GM23248 (cell line): ENCODE results near the gene KRT27. TPM values are rescaled to one million over a fixed set of nuclear protein-coding genes. Genes with fewer than 3 reads are reported as not detected.

Source experiments
- DNase-seq: peaks from one replicate; pipeline ENCODE4 v3.0.0-alpha.2; 2015
- H2AFZ ChIP-seq: fragments of 200-600 bp; sonication (generic); 2 replicates; pipeline ENCODE4 v1.6.1; 2016; ENCODE audit warnings: antibody characterized with exemption
- H3F3A ChIP-seq: fragments of 200-600 bp; sonication (generic); 2 replicates; pipeline ENCODE4 v1.6.1; 2016; ENCODE audit warnings: mild to moderate bottlenecking, antibody characterized with exemption, mixed run types; ENCODE audit not compliant: insufficient read depth
- H3K27ac ChIP-seq: fragments of 200-600 bp; sonication (generic); 2 replicates; pipeline ENCODE4 v1.5.1; 2016; ENCODE audit warnings: mild to moderate bottlenecking
- H3K27me3 ChIP-seq: fragments of 200-600 bp; sonication (generic); replicated peaks from 2 replicates; pipeline ENCODE4 v1.6.1; 2016; ENCODE audit warnings: mild to moderate bottlenecking; ENCODE audit not compliant: insufficient read depth
- H3K36me3 ChIP-seq: fragments of 200-600 bp; sonication (generic); 2 replicates; pipeline ENCODE4 v1.6.1; 2016; ENCODE audit warnings: low read depth, mild to moderate bottlenecking
- H3K4me1 ChIP-seq: fragments of 200-600 bp; sonication (generic); 2 replicates; pipeline ENCODE4 v1.6.1; 2016; ENCODE audit warnings: mild to moderate bottlenecking; ENCODE audit not compliant: insufficient read depth
- H3K4me2 ChIP-seq: fragments of 200-600 bp; sonication (generic); one replicate; pipeline ENCODE4 v1.6.1; 2016; ENCODE audit warnings: mild to moderate bottlenecking; ENCODE audit not compliant: unreplicated experiment
- H3K4me3 ChIP-seq: fragments of 200-600 bp; sonication (generic); 2 replicates; pipeline ENCODE4 v1.5.1; 2016; ENCODE audit warnings: mild to moderate bottlenecking
- H3K79me2 ChIP-seq: fragments of 200-600 bp; sonication (generic); 2 replicates; pipeline ENCODE4 v1.6.1; 2016; ENCODE audit warnings: mild to moderate bottlenecking; ENCODE audit not compliant: insufficient read depth
- H3K9ac ChIP-seq: fragments of 200-600 bp; sonication (generic); 2 replicates; pipeline ENCODE4 v1.6.1; 2016; ENCODE audit warnings: mild to moderate bottlenecking
- H3K9me2 ChIP-seq: fragments of 200-600 bp; sonication (generic); 2 replicates; pipeline ENCODE4 v1.6.1; 2016; ENCODE audit warnings: mixed run types, mild to moderate bottlenecking, moderate library complexity; ENCODE audit not compliant: insufficient read depth
- H3K9me3 ChIP-seq: fragments of 200-600 bp; sonication (generic); one replicate; pipeline ENCODE4 v1.6.1; 2017; ENCODE audit warnings: low read depth
- H4K20me1 ChIP-seq: fragments of 200-600 bp; sonication (generic); 2 replicates; pipeline ENCODE4 v1.6.0; 2016; ENCODE audit not compliant: insufficient read depth
- EZH2 ChIP-seq: fragments of 200-600 bp; sonication (generic); IDR thresholded peaks from 2 replicates; pipeline ENCODE4 v1.6.1; 2018; ENCODE audit warnings: antibody characterized with exemption, mild to moderate bottlenecking; ENCODE audit not compliant: insufficient read depth, poor library complexity, severe bottlenecking
- EZH2phosphoT487 ChIP-seq: fragments of 200-600 bp; sonication (generic); IDR thresholded peaks from 2 replicates; pipeline ENCODE4 v1.6.1; 2018; ENCODE audit warnings: antibody characterized with exemption, moderate library complexity, mild to moderate bottlenecking, low read depth; ENCODE audit not compliant: insufficient read depth
- WGBS, 2 experiments: methylation state at CpG; one replicate each; pipeline ENCODE4 v1.1.6; 2015 to 2017; ENCODE audit warnings: low lambda C conversion rate in 2 of 2, low coverage in 1 of 2; ENCODE audit errors: missing lambda C conversion rate in 2 of 2; 5-methylcytosine and 5-hydroxymethylcytosine counted together
- in situ Hi-C: fragments of 300-500 bp; cut with MboI; formaldehyde crosslinking; loops from 2 replicates; pipeline ENCODE4 v1.15.0; 2020
- polyA plus RNA-seq: library from polyadenylated mRNA; unstranded; fragments of >200 nt; fragmentation: Nextera tagmentation; extraction: Ambion mirVana; gene quantifications from 2 replicates; pipeline ENCODE4 v1.2.1, GENCODE V29; 2016
- total RNA-seq: library from RNA; depleted of rRNA; stranded (reverse); fragments of >200 nt; shearing (Covaris generic); gene quantifications from 2 replicates; pipeline ENCODE4 v1.2.3, GENCODE V29; 2014; rRNA removed

Gene KRT27, protein sequence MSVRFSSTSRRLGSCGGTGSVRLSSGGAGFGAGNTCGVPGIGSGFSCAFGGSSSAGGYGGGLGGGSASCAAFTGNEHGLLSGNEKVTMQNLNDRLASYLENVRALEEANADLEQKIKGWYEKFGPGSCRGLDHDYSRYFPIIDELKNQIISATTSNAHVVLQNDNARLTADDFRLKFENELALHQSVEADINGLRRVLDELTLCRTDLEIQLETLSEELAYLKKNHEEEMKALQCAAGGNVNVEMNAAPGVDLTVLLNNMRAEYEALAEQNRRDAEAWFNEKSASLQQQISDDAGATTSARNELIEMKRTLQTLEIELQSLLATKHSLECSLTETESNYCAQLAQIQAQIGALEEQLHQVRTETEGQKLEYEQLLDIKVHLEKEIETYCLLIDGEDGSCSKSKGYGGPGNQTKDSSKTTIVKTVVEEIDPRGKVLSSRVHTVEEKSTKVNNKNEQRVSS
- not detected in 2 replicates for total RNA-seq
- not detected in 2 replicates for polyA plus RNA-seq

DNA sequence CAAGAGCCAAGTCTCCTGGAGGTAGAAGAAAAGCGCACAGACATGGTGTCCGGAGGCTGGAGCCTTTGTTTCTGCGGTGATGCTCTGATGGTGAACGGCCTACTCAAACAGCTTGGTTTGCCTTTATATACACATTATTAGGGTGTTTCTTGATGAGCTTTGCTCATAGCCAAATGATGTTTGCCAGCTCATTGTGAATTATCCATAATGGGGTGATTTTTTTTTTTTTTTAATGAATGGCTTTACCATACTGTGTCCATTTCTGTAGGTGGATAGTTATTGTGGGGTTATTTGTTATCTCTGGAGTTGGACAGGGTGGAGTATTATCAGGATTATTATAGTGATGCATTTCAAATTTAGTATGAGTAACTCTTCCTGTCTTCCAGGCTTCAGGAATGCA, at the start of gene KRT27:
TSS of gene KRT27 (minus strand) at position 101 of the 400 bp plus-strand sequence. CDS start at position 44, 57 bp downstream.
- Histone ChIP-seq H3K4me3 (no peak within 1 kb of the TSS), H3K27ac (no peak within 1 kb of the TSS), H3K4me1 (no peaks in the 10 kb centered on the region), H3K27me3 (peaks cover 31% of the 10 kb centered on the region), H3K4me2 (no peak within 1 kb of the TSS), H4K20me1 (no peaks in the 10 kb centered on the region; the same call in 1 of the 2 replicates), H2AFZ (no peak within 1 kb of the TSS), H3K9me2 (no peaks in the 10 kb centered on the region), H3F3A (no peaks in the 10 kb centered on the region), H3K36me3 (no peaks in the 10 kb centered on the region), H3K9me3 (no peaks in the 10 kb centered on the region), H3K79me2 (no peaks in the 10 kb centered on the region), H3K9ac (no peak within 1 kb of the TSS)
- DNase-seq: no peak
- TF ChIP-seq EZH2 (no peak), EZH2phosphoT487 (no peak)
- in situ Hi-C loops: loop anchor here (10.0 to 25.0 kb wide), 2 partner anchors 168 to 420 kb away; partner anchors contain the start of gene GJD3
- 91 to 95% methylated on average over 4 of the region's 4 CpGs for WGBS, 2 experiments

DNA sequence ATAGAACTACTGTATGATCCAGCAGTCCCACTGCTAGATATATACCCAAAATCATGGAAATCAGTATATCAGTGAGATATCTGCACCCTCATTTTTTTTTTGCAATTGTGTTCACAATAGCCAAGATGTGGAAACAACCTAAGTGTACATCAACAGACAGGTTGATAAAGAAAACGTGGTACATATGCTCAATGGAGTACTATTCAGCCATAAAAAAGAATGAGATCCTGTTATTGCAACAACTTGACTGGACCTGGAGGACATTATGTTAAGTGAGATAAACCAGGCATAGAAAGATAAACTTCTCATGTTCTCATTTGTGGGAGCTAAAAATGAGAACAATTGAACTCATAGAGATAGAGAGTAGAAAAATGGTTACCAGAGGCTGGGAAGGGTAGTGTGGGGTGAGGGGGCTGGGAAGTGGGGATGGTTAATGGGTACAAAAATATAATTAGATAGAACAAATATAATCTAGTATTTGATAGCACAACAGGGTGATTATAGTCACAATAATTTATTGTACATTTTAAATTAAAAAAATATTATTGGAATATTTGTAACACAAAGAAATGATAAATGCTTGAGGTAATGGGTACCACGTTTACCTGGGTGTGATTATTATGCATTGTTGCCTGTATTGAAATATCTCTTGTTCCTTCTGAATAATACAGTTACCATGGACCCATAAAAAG, 47.9 kb upstream of the KRT27 start:
- in situ Hi-C loops: no loop called here
- no peaks in the 10 kb centered on the region for H4K20me1 ChIP-seq
- no peak overlapping the region for H3K9ac ChIP-seq
- no peak for TF ChIP-seq EZH2
- TF ChIP-seq EZH2phosphoT487: no peak
- no peaks in the 10 kb centered on the region; the same call in 1 of the 2 replicates for H3K36me3 ChIP-seq
- no peak for DNase-seq
- no peaks in the 10 kb centered on the region for H3K4me1 ChIP-seq
- no peak overlapping the region for H3K27ac ChIP-seq
- peaks cover 52% of the 10 kb centered on the region for H3K79me2 ChIP-seq
- no peaks in the 10 kb centered on the region for H3K27me3 ChIP-seq
- no peak overlapping the region for H2AFZ ChIP-seq
- no peaks in the 10 kb centered on the region for H3K9me3 ChIP-seq
- no peak overlapping the region for H3K4me3 ChIP-seq
- H3K9me2 ChIP-seq: no peaks in the 10 kb centered on the region
- no peak overlapping the region for H3K4me2 ChIP-seq
- WGBS, 2 experiments: 89 to 100% methylated on average over 2 of the region's 2 CpGs
- H3F3A ChIP-seq: no peaks in the 10 kb centered on the region

DNA sequence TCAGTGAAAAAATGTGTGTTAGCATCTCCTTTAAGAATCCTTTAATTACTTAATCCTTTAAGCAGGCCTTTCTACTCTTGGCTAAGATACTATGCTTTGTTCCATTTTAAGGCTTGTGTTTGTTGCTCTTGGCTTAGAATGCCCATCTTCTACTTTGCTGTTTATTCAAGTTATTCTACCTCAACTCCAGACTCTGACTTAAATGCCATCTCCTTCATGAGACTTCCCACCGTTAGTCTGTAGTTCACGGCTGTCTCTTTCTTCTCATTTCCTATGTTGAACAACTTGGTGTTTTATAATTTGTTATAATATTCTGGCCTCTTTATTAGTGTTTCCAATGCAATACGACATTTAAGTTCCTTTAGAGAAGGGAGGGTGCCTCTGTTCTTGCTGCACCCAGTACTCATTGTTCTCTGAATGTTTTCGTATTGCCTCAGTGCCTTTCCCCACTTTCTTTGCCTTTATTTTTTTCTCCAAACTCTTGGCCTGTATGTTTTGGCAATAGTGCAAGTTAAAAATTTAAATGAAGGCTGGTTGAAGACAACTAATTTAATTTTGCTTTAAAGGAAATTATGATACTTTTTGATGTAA, 46.2 kb upstream of the KRT27 start:
- H4K20me1 ChIP-seq: no peaks in the 10 kb centered on the region
- H3K36me3 ChIP-seq: no peaks in the 10 kb centered on the region
- no peaks in the 10 kb centered on the region for H3K9me3 ChIP-seq
- WGBS, 2 experiments: 83 to 84% methylated on average over 4 of the region's 4 CpGs
- H3K79me2 ChIP-seq: peaks cover 69% of the 10 kb centered on the region
- DNase-seq: no peak
- in situ Hi-C loops: no loop called here
- no peaks in the 10 kb centered on the region for H3K27me3 ChIP-seq
- TF ChIP-seq EZH2: no peak
- no peak for TF ChIP-seq EZH2phosphoT487
- H2AFZ ChIP-seq: no peak overlapping the region
- H3K4me1 ChIP-seq: no peaks in the 10 kb centered on the region
- H3K4me2 ChIP-seq: no peak overlapping the region
- no peaks in the 10 kb centered on the region for H3K9me2 ChIP-seq
- no peaks in the 10 kb centered on the region for H3F3A ChIP-seq
- no peak overlapping the region for H3K27ac ChIP-seq
- H3K4me3 ChIP-seq: no peak overlapping the region
- no peak overlapping the region for H3K9ac ChIP-seq

DNA sequence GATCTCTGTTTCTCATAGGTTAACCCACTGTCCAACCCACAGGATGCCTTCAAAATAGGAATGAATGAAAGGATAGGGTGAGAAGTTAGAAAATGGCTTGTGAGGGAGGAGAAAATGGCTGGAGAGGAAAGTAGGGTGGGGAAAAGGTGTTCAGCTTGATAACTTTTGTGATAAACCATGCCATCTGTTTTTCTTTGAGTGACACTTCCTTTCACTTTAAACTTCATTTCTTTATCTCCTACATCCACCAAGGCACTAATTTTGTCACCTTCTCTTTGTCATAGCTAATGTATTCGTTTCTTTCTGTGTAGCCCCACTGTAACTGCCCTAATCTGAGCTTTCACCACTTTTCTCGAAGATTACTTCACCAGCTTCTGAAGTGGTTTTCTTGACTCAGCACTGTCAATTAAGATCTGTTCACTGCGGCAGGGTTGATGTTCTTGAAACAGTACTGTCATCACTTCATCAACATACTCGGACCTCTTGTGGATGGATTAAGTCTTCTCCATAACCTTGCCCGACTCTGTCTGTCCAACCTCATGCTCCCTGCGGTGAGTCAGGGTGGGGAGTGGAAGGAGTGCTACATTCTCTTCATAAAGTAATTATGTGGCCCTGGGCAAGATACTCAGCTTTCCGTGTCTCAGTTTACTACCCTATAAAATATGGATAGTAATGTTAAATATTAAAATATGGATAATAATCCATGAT, 45.5 kb upstream of the KRT27 start:
- H3K27me3 ChIP-seq: no peaks in the 10 kb centered on the region
- in situ Hi-C loops: no loop called here
- H3K4me3 ChIP-seq: no peak overlapping the region
- H3K27ac ChIP-seq: no peak overlapping the region
- no peak overlapping the region for H3K9ac ChIP-seq
- TF ChIP-seq EZH2 (no peak), EZH2phosphoT487 (no peak)
- peak; percentile 2 for DNase-seq
- no peak overlapping the region for H2AFZ ChIP-seq
- no peaks in the 10 kb centered on the region for H3K9me3 ChIP-seq
- no peak overlapping the region for H3K4me2 ChIP-seq
- H3K36me3 ChIP-seq: no peaks in the 10 kb centered on the region
- peaks cover under 1% of the 10 kb centered on the region; the same call in 1 of the 2 replicates for H3F3A ChIP-seq
- H3K4me1 ChIP-seq: no peaks in the 10 kb centered on the region
- WGBS, 2 experiments: 69 to 72% methylated on average over 7 of the region's 7 CpGs
- H3K79me2 ChIP-seq: peaks cover 76% of the 10 kb centered on the region
- H4K20me1 ChIP-seq: no peaks in the 10 kb centered on the region
- H3K9me2 ChIP-seq: no peaks in the 10 kb centered on the region
